GF-D8 (cell line): ENCODE measurements around the gene CAMTA2.
"Not testable (repeated sequence)": the region's sequence is repeated elsewhere in the genome, so short reads cannot be mapped to it uniquely, and the experiment has no call there.

Source experiments
- DNase-seq: peaks from one replicate; lab custom pipeline; 2025; lab: John Stamatoyannopoulos, UW

The CAMTA2 gene

GRCh38 chr17:4928881-4929280, 58.6 kb downstream of the CAMTA2 start:
- no peak for DNase-seq

GRCh38 chr17:4926577-4927335, 60.7 kb downstream of the CAMTA2 start:
- DNase-seq, result not testable (repeated sequence)

GRCh38 chr17:4921320-4921719, 66.2 kb downstream of the CAMTA2 start:
- no peak for DNase-seq

- DNase-seq, result peak; percentile 3
These were observed 67.0 kb downstream of the CAMTA2 start for GRCh38 chr17:4920351-4921048.

- DNase-seq, result no peak
These were observed 67.9 kb downstream of the CAMTA2 start for GRCh38 chr17:4919511-4920047.
